HEK293 (cell line): ENCODE measurements around the gene DYNLL1.

ENCODE experiments used
- AEBP2 ChIP-seq: fragments of 450-650 bp; formaldehyde crosslinking; IDR thresholded peaks from 2 replicates; pipeline ENCODE4 v1.5.1; 2016; ENCODE audit warnings: missing biosample characterization, missing genetic modification characterization, borderline replicate concordance
- ATF2 ChIP-seq: fragments of 450-650 bp; formaldehyde crosslinking; IDR thresholded peaks from 2 replicates; pipeline ENCODE4 v1.5.1; 2016; ENCODE audit warnings: missing biosample characterization, missing genetic modification characterization, low read depth
- BCL11A ChIP-seq: fragments of 450-650 bp; formaldehyde crosslinking; IDR thresholded peaks from 2 replicates; pipeline ENCODE4 v1.5.1; 2016; ENCODE audit warnings: low read depth, missing biosample characterization, missing genetic modification characterization
- EGR2 ChIP-seq: fragments of 450-650 bp; formaldehyde crosslinking; IDR thresholded peaks from 2 replicates; pipeline ENCODE4 v1.5.1; 2016; ENCODE audit warnings: low read depth, missing biosample characterization, missing genetic modification characterization
- HOXD13 ChIP-seq: sonication (generic); formaldehyde crosslinking; IDR thresholded peaks from 2 replicates; pipeline ENCODE4 v1.8.0; 2022; ENCODE audit warnings: missing genetic modification reagents, borderline replicate concordance
- KLF16 ChIP-seq: fragments of 450-650 bp; formaldehyde crosslinking; IDR thresholded peaks from 2 replicates; pipeline ENCODE4 v1.5.1; 2017; ENCODE audit warnings: missing biosample characterization, missing genetic modification characterization
- KLF9 ChIP-seq: fragments of 450-650 bp; formaldehyde crosslinking; IDR thresholded peaks from 2 replicates; pipeline ENCODE4 v1.5.1; 2016; ENCODE audit warnings: missing biosample characterization, missing genetic modification characterization, low read depth
- SP7 ChIP-seq: fragments of 450-650 bp; formaldehyde crosslinking; IDR thresholded peaks from 2 replicates; pipeline ENCODE4 v1.5.1; 2016; ENCODE audit warnings: missing biosample characterization, missing genetic modification characterization
- ZBTB11 ChIP-seq: fragments of 450-650 bp; formaldehyde crosslinking; conservative IDR thresholded peaks from 2 replicates; pipeline ENCODE4 v1.5.1; 2016; ENCODE audit warnings: low read depth, missing biosample characterization, missing genetic modification characterization
- ZBTB49 ChIP-seq: fragments of 450-650 bp; formaldehyde crosslinking; IDR thresholded peaks from 2 replicates; pipeline ENCODE4 v1.5.1; 2016; ENCODE audit warnings: missing biosample characterization, missing genetic modification characterization, low read depth
- ZNF10 ChIP-seq: fragments of 450-650 bp; formaldehyde crosslinking; IDR thresholded peaks from 2 replicates; pipeline ENCODE4 v1.5.1; 2017; ENCODE audit warnings: missing biosample characterization, missing genetic modification characterization
- ZNF121 ChIP-seq: fragments of 450-650 bp; formaldehyde crosslinking; IDR thresholded peaks from 2 replicates; pipeline ENCODE4 v1.5.1; 2016; ENCODE audit warnings: missing biosample characterization, missing genetic modification characterization
- ZNF157 ChIP-seq: fragments of 450-650 bp; formaldehyde crosslinking; IDR thresholded peaks from 2 replicates; pipeline ENCODE4 v1.5.1; 2016; ENCODE audit warnings: missing biosample characterization, missing genetic modification characterization
- ZNF175 ChIP-seq: fragments of 450-650 bp; formaldehyde crosslinking; IDR thresholded peaks from 2 replicates; pipeline ENCODE4 v1.5.1; 2016; ENCODE audit warnings: missing biosample characterization, missing genetic modification characterization
- ZNF211 ChIP-seq: fragments of 450-650 bp; formaldehyde crosslinking; IDR thresholded peaks from 2 replicates; pipeline ENCODE4 v1.5.1; 2016; ENCODE audit warnings: low read depth, missing biosample characterization, missing genetic modification characterization
- ZNF280C ChIP-seq: fragments of 450-650 bp; formaldehyde crosslinking; IDR thresholded peaks from 2 replicates; pipeline ENCODE4 v1.5.1; 2016; ENCODE audit warnings: missing biosample characterization, missing genetic modification characterization
- ZNF354C ChIP-seq: fragments of 450-650 bp; formaldehyde crosslinking; IDR thresholded peaks from 2 replicates; pipeline ENCODE4 v1.5.1; 2016; ENCODE audit warnings: missing biosample characterization, missing genetic modification characterization, low read depth, borderline replicate concordance
- ZNF529 ChIP-seq: fragments of 450-650 bp; formaldehyde crosslinking; IDR thresholded peaks from 2 replicates; pipeline ENCODE4 v1.5.1; 2017; ENCODE audit warnings: missing genetic modification characterization, missing biosample characterization; ENCODE audit not compliant: insufficient replicate concordance
- ZNF621 ChIP-seq: fragments of 450-650 bp; formaldehyde crosslinking; IDR thresholded peaks from 2 replicates; pipeline ENCODE4 v1.5.1; 2017; ENCODE audit warnings: missing biosample characterization, missing genetic modification characterization
- ZNF670 ChIP-seq: fragments of 450-650 bp; formaldehyde crosslinking; IDR thresholded peaks from 2 replicates; pipeline ENCODE4 v1.5.1; 2016; ENCODE audit warnings: missing biosample characterization, missing genetic modification characterization, low read depth
- ZSCAN16 ChIP-seq: fragments of 450-650 bp; formaldehyde crosslinking; IDR thresholded peaks from 2 replicates; pipeline ENCODE4 v1.5.1; 2016; ENCODE audit warnings: missing biosample characterization, missing genetic modification characterization
- TF ChIP-seq, protein P1 (sequence below): fragments of 450-650 bp; formaldehyde crosslinking; IDR thresholded peaks from 2 replicates; pipeline ENCODE4 v1.5.0; 2017; ENCODE audit warnings: missing biosample characterization, missing genetic modification characterization, borderline replicate concordance
- TF ChIP-seq, protein P2 (sequence below): fragments of 450-650 bp; formaldehyde crosslinking; IDR thresholded peaks from 2 replicates; pipeline ENCODE4 v1.5.1; 2017; ENCODE audit warnings: missing biosample characterization, missing genetic modification characterization

Gene DYNLL1

GRCh38 chr12:120528861-120529525 is 33.1 kb downstream of the DYNLL1 start, which contains the start of gene COQ5 (continued):
- TF ChIP-seq ZNF621 (tag by site-specific recombination), result no peak
- TF ChIP-seq, protein P1, sequence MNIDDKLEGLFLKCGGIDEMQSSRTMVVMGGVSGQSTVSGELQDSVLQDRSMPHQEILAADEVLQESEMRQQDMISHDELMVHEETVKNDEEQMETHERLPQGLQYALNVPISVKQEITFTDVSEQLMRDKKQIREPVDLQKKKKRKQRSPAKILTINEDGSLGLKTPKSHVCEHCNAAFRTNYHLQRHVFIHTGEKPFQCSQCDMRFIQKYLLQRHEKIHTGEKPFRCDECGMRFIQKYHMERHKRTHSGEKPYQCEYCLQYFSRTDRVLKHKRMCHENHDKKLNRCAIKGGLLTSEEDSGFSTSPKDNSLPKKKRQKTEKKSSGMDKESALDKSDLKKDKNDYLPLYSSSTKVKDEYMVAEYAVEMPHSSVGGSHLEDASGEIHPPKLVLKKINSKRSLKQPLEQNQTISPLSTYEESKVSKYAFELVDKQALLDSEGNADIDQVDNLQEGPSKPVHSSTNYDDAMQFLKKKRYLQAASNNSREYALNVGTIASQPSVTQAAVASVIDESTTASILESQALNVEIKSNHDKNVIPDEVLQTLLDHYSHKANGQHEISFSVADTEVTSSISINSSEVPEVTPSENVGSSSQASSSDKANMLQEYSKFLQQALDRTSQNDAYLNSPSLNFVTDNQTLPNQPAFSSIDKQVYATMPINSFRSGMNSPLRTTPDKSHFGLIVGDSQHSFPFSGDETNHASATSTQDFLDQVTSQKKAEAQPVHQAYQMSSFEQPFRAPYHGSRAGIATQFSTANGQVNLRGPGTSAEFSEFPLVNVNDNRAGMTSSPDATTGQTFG, result no peak
- peak; percentile 40; the same call in 1 of the 2 replicates for TF ChIP-seq KLF9 (tag by site-specific recombination)
- TF ChIP-seq ZNF670 (tag by site-specific recombination), result no peak
- TF ChIP-seq EGR2 (tag by site-specific recombination), result peak; percentile 83
- peak; percentile 74 for TF ChIP-seq ATF2 (tag by site-specific recombination)
- TF ChIP-seq ZBTB11, result peak; percentile 20; the same call in 1 of the 2 replicates
- no peak for TF ChIP-seq ZBTB49
- no peak for TF ChIP-seq ZNF175 (tag by site-specific recombination)
- no peak for TF ChIP-seq ZNF529 (tag by site-specific recombination)
- TF ChIP-seq ZNF157 (tag by site-specific recombination), result no peak
- TF ChIP-seq, protein P2, sequence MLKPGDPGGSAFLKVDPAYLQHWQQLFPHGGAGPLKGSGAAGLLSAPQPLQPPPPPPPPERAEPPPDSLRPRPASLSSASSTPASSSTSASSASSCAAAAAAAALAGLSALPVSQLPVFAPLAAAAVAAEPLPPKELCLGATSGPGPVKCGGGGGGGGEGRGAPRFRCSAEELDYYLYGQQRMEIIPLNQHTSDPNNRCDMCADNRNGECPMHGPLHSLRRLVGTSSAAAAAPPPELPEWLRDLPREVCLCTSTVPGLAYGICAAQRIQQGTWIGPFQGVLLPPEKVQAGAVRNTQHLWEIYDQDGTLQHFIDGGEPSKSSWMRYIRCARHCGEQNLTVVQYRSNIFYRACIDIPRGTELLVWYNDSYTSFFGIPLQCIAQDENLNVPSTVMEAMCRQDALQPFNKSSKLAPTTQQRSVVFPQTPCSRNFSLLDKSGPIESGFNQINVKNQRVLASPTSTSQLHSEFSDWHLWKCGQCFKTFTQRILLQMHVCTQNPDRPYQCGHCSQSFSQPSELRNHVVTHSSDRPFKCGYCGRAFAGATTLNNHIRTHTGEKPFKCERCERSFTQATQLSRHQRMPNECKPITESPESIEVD, result no peak
- no peak for TF ChIP-seq ZNF211
- peak; percentile 93 for TF ChIP-seq BCL11A
- TF ChIP-seq ZNF121, result no peak
- peak; percentile 80 for TF ChIP-seq SP7 (tag by site-specific recombination)
- no peak for TF ChIP-seq ZNF354C
- peak; percentile 70; the same call in 1 of the 2 replicates for TF ChIP-seq HOXD13 (CRISPR knock-in tag)
- TF ChIP-seq KLF16 (tag by site-specific recombination), result peak; percentile 40; the same call in 1 of the 2 replicates
- TF ChIP-seq ZNF10, result no peak
- no peak for TF ChIP-seq AEBP2 (tag by site-specific recombination)
- TF ChIP-seq ZSCAN16 (tag by site-specific recombination), result no peak
- no peak for TF ChIP-seq ZNF280C (tag by site-specific recombination)
